Stimulated activated CD4-positive, alpha-beta T cell treated with anti-CD3 and anti-CD28 coated beads, Interleukin-12 subunit alpha, Interleukin-12 subunit beta, amount 100 ng/mL, for 48 hours (primary cell): ENCODE data around the gene FBXO24.
"Not testable (repeated sequence)": the region's sequence is repeated elsewhere in the genome, so short reads cannot be mapped to it uniquely, and the experiment has no call there.

Experiments used
- DNase-seq, 3 donors: peaks; one replicate each; pipeline ENCODE4 v3.0.0-alpha.2; 2020; ENCODE audit warnings: low read depth in 2 of 3, low spot score in 1 of 3

The FBXO24 gene

DNA sequence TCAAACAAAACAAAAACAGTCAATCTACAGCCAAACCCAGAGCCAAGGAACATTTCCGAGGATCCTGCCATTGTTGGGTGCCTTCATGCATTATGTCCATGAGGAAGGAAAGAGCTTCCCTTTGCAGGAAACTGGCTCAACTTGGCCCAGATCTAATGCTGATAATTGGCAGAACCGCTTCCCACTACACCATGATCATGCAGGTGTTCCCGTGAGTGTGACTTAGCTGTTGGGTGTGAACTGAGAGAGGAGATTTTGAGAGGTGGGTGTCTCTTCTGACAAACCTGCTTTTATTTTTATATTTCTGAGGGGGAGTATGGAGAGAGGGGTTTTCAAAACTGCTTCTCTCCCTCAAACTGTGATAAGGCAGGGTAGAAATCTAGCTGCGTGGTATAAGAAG, 27.0 kb upstream of the FBXO24 start:
- DNase-seq = no peak

DNA sequence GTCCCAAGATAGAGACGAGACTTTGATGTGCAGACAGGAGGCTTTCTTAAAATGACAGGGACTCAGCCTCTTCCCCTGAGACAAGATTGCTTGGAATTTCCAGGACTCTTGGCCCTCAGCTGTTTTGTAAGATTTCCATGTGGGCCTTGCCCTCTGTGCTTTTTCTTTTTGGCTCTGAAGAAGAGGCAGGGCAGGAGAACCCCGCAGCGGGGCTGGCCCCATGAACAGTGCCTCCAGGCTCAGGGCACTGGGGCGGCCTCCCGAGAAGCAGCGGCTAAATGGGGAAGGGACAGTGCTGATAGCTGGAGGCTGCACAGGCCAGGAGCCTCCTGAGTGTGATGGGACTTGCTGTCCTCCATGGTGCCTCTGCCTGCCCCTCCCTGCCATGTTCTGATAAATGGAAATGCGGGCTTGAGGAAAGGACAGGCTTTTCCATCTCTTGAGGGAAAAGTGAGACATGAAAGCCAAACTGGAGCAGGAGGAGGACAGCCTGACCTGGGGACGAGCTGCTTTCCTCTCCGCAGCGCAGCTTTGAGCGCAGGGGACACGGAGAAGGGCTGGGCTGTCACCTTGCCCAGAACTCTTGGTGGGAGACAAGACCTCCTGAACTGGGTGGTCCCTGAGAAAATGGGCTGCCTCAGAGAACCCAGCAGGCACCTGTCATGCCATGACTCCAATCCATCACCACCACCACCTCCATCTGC, 24.5 kb upstream of the FBXO24 start:
- no peak for DNase-seq

DNA sequence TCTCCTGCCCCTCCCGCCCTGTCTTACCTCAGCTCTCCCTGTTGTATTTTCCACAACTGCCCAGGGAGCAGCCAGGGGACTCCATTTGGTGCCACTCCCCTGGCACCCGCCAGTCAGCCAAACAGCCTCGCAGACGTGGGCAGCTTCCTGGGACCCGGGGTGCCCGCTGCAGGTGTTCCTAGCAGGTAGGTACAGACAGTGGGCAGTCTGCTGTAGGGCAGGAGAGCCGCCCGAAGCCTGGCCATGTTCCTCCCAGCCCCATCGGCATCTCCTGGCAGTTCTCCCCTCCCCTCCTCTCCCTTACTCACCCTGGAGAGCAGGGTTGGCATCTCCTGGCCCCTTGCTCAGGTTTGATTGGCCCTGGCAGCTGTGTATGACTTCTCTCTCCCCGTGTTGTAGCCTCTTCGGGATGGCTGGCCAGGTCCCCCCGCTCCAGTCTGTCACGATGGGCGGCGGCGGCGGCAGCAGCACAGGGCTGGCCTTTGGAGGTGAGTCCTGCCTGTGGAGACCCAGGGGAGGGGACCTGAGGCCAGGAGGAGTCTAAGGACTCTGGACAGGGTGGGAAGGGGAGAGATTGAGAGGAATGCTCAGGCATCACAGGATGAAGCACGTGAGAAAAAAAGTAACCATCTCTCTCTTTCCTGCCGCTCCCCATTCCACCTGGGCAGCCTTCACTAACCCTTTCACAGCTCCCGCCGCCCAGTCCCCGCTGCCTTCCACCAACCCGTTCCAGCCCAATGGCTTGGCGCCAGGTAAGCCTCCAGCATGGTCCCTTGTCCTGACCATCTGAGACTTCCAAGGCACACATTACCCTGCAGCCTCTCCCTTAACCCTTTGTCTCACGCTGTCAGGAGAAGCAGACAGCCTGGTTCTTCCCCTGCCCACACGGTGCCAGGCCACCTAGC, 23.7 kb upstream of the FBXO24 start:
- DNase-seq = no peak

DNA sequence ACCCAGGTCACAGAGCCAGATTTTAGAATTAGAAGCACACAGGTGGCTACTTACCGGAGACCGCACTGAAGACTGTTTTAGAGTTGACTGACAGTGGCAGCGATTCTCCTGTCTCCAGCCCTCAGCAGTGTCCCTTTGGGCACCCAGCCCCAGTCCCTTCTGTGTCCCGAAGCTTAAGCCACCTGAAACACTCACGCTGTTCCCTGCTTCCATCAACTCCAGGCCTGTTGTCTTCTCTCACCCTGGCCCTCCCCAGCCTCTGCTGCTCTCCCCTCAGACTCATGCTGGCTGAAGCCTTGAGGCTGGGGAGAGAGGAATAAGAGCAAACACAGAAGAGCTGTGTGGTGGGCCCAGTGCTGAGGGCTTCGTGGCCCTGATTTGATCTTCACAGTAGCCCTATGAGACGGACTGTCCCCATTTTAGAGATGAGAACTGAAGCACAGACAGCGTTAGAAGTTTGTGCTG, 23.0 kb upstream of the FBXO24 start:
- DNase-seq = no peak

DNA sequence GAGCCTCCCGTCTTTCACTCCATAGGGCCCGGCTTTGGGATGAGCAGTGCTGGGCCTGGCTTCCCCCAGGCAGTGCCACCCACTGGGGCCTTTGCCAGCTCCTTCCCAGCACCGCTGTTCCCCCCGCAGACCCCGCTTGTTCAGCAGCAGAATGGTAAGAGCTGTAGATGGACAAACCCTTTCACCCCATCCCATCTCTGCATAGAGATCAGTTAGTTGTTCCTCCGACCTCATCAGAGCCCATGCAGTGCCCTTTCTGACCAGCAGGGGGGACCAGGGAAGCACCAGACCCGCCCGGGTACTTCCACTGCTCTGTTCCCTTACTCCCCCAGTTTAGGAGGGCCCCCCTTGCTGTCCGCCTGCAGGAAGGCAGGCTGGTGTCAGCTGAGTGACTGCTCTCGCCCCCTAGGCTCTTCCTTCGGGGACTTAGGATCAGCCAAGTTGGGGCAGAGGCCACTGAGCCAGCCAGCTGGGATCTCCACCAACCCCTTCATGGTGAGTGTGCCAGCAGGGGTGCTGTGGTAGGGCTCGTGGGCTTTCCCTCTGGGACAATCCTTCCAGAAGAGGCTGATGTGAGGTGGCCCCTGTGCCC, 22.2 kb upstream of the FBXO24 start:
- peak; percentile 66 to 88 (median 80) for DNase-seq

DNA sequence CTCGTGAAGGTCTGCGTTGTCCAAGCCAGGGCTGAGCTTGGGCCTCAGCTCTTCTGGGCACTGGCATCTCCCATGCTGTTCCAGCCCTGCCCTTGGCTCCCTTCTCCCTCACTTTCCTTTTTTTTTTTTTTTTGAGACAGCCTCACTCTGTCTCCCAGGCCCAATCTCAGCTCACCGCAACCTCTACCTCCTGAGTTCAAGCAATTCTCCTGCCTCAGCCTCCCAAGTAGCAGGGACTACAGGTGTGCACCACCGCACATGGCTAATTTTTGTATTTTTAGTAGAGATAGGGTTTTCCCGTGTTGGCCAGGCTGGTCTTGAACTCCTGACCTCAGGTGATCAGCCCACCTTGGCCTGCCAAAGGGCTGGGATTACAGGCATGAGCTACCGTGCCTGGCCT, 21.7 kb upstream of the FBXO24 start:
- not testable (repeated sequence) for DNase-seq

DNA sequence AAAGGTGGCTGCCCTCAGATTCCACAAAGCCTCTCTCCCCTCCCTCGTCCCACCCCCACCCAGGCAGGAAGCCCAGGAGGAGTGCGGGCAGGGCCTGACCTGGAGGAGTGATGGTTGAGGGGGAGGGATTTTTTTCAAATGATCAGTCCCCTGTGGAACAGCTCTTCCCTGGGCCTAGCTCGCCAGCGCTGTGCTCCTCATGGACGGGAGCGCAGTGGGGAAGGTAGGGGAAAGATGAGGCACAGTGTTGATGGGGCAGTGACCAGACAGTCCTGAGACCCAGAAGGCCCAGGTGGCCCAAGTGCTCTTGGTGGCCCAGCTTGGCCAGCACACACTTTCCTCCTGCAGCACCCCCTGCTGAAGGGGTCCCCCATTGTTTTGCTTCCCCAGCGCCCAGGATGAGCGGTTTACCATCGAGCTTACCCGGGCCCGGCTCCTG, 21.0 kb upstream of the FBXO24 start:
- DNase-seq = no peak

DNA sequence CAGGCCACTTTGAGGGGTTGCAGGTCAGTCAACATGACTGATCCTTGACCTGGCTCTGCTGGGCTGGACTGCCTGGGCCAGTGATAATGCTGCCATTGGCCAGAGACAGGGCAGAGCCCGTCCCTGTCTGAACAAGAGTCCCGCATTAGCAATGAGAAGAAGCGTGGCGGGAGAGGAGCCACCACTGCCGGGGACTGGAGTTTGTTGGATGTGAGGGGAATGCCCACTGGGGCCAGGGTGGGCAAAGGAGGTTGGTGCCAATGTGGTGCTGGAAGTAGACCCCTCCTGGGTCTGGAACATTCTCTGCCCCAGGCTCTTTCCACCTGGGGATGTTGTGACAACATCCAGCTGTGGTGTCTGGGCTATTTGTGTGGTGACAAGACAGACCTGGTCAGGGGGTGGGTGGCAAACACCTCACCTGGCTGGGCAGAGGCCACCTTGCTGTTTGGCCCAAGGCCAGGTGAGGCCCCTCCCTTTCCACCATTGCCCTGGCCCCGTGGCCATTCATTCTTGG, 20.1 kb upstream of the FBXO24 start:
- DNase-seq = no peak

DNA sequence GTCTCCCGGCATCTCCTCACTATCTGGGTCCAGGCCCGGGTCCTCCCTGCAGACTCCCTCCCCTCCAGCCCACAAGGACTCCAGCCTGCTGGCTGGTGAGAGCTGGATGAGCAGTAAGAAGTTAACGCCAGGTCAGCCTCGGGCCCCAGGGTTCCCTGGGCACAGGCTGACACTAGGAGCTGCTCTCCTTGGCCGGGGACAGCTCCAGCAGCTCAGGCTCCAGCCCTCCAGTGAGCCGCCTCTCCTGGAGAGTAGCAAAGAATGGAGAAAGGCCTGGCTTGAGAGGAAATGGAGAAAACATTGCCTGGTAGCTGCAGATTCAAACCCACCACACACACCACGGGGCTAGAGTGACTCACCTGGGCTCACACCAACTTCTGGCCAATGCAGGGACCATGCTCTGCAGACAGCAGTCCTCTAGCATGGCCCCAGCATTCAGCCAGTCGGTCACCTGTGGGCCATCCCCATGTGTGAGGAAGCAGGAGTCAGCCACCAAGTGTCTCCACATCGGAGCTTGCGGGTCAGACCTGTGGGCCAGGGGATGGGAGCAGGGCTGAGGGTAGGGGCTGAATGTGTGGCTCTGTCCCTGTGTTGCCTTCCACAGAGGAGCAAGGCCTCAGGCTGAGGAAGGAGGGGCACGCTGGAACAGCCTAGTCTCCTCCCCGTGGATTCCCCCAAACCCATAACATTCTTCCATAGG, 18.9 kb upstream of the FBXO24 start:
- DNase-seq = no peak

DNA sequence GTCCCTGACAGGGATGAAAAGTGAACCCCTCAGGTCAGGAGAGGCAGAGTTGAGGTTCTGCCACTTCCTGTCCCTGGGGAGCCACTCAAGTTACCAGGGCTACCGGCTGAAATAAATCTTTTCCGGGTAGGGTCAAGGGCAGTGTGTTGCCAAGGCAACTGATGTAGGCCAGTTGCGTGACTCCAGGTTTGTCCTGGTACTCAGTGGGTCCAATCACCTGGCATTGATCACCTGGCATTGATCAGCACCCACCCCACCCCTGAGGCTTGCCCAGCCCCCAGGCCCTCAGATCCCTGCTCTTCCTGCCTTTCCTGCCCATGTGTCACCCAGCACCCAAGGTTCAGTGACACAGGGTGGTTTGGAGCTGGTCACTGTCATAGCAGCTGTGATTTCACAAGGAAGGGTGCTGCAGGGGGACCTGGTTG, 18.4 kb upstream of the FBXO24 start:
- no peak for DNase-seq

DNA sequence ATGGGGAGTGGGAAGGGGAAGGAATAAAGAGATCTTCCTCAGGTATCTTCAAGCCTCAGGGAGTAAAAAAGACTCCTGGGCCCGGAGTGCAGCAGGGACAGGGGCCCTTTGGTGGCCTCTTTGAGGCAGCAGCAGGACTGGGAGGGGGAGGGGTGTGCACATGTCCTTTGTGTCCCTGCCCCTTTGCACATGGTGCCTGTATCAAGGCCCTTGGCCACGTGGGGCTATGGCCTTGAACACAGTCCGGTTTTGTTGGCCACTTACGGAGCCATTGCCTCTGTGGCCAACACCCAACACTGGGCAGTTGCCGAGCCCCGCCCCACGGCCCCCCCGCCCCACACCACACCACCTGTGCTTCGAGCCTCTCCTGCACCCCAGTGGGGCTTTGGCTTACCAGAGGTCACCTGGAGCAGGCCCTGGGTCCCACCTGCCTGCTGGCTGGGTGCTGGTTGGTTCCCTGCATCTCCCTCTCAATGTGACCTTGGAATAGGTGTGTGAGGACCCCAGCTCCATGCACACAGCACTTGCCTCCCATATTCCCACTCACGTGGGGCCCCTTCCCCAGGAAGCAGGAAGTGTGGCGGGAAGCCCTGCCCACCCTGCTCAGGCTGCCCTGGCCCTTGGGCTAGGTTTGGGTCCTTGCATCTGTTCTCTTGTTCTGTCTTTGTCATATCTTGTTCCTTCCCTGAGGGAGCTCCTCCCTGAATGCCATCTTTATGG, 17.8 kb upstream of the FBXO24 start:
- no peak for DNase-seq

DNA sequence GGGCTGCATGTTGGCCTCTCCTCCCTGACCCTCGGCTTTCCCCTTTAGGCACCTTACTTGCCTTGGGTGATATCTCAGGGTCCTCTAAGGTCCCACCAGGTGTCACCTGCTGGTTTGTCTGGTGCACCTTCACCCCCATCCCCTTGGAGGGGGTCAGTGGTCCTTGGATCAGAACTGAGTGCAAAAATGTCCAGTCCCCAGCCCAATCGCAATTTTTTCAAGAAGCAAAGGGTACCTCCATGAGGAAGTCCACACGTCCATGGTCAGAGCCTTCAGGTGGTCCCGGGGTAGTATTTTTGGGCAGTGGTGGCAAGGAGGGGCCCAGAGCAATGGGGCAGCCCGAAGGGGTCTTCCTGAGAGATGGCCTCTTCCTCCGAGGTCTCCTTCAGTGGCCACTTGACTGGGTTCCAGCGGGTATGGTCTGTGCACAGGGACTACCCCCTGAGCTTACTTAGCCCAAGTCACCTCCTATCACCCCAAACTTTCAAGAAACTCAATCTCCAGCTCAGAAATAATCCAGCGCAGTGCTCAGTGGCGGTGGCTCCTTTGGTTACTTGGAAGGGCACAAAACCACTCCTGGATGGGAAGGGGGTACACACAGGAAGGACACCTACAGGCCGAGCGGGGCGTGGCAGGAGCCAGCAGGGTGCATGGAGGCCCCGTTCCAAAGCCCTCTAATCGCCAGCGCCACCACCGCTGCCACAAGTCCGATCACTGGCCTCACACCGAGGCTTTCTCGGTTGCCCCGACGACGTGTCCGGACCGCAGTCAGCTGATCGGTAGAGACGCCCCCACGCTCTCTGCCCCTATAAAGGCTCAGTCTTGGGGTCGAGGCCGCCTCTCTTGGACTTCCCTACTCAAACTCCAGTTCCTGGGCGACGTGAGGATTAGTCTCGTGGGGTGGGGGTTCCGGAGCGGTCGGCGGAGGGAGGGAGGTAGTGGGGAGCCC, 17.0 kb upstream of the FBXO24 start:
- DNase-seq = peak in 1 of 3 donors; percentile 46

DNA sequence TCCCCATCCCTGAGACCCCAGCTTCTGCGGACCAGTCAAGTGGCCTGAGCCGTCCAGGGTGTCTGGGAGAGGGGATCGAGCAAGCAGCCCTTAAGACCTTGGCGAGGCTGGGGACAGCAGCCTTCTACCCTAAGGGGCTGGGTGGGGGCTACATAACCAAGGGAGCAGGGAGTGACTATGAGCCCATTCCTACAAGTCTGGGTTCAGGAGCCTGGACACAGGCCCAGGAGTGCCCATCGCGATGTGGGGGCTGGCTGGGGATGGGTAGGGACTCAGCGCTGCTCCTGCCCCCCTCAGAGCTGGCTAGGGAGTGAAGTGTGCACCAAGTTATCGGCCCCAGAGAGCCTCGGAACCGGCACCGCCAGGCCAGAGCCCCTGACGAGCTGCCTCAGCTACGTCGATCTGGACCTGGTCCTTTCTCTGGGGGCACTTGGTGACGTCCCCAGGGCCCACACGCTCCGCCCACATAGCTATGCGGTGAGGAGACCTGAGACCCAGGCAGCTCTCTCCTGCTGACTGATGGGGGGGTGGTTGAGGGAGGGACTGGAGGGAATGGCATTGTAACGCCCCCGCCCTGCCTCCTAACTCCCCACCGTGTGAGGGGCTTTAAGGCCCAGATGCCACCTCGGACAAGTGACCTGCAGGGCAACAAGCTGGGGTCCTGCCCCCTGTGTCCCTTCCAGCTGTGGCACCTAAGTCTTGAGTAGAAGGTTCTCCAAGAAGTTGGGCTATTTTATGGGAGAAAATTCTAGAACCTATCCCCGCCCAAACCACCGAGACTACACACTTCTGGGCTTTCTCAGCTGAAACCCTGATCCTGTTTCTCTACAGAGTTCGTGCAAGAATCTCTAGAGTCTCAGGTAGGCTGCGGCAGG, 14.9 kb upstream of the FBXO24 start:
- no peak for DNase-seq

DNA sequence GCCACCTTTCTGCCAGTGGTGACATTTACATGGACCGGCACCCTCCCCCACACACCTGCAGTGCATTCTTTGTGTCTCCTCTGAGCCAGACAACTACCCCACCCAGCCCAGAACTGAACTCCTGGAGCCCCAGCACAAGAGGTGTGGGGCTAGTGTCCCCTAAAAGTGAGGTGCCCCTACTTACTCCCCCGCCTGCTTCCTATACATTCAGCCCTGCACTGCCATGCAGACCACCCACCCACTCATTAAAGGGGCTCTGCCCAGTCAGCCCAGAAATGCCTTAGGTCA, 14.4 kb upstream of the FBXO24 start:
- no peak for DNase-seq

DNA sequence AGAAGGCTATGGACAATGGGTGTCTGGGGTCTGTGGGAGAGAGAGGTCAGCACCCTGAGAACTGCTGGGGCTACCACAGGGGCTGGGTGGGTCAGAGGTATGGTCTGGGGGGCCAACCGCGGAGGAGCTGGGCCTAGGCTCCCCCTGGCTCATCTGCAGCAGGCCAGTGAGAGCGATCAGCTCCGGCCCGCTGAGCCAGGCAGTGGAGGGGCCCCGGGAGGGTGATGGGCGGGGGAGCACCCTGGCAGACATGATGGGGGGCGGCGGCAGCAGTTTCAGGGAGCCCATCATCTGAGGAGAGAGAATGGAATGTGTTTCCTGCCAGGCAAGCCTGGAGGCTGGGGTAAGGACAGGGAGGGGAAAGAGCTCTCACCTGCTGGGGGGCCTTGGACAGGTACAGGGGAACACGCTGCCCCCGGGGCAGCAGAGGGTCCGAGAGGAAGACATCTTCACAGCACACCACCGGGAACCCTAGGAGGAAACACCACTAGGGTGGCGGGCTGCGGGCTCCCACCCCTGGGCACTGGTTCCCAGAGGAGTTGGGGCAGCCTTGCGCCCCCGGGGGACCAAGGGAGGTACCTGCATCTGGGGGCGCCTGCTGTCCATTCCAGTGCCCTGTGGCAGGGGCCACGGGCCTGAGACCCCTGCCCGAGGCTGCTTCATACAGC, 13.7 kb upstream of the FBXO24 start:
- no peak for DNase-seq

DNA sequence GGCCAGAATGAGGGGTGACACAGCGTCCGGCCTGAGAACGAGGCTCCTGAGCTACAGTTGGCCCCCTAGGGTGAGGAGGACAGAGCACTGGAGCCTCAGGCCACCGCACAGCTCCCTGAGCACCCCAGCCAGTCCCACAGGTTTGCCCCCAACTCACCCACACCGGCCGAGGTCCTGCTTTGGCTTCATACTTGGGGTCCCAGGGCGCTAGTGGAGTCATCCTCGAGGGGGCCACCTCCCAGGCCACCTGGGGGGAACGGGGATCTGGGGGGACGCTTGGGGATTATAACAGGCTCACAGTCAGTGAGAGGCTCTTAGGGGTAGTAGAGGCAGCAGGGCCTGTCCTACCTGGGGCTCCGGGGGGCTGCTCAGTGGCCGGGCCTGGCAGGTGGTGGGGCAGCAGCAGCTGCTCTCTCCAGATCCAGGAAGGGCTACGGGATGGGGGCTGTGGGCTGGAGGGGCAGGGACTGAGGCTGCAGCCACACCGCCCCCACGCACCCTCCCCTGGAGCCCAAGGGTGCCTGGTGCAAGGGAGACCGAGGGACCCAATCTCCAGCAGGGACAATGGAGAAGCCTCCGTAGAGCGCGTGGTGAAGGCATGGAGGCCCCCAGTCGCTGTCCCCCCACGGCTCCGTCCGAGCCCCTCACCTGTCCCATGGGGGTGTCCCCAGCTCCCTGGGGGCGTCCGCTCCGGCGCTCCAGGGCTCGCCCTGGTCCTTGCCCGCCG, 13.0 kb upstream of the FBXO24 start:
- no peak for DNase-seq

DNA sequence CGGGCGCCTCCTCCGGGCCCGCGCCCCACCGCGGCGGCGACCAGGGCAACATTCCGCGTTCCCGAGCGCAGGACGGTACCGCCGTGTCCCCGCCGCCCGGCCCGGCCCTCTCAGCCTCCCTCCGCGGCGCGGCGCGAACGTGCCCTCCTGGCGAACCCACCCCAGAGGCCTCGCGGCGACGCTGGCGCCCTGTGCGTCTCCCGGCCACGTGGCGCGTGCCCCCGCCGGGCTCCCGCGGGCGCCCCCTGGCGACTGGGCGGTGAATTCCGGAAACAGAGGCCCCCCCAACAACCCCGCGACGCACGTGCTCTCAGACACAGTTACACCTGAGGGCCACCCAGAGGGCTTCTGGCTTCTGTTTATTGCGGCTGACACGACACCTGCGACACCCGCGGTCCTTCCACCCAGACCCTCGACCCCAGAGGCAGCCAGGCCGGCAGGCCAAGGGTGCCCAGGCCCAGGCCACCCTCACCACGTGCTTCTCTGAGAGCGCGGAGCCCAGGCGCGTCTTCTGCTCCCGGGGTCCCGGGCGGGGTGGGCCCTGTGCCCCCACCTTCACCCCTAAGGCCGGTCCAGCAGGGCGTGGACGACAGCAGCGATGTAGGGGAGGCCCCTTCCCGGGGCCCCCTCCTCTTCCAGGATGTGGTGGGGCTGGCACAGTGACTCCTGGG, 12.3 kb upstream of the FBXO24 start, which contains the start of gene SAP25:
TSS of gene SAP25 (minus strand) at position 210 of the 671 bp plus-strand sequence. CDS start at position 52, 158 bp downstream.
- DNase-seq = no peak
